Thyroid gland (tissue), 4 donors: Measurements from ENCODE around the gene DCPS. TPM values are rescaled to one million over a fixed set of nuclear protein-coding genes. Genes with fewer than 3 reads are reported as not detected.
A peak's percentile ranks its signal among the peaks of the same experiment; 100 is the strongest.

Experiments
- DNase-seq, 2 donors: peaks; one replicate each; pipeline ENCODE4 v3.0.0-alpha.2; 2019
- H3K27ac ChIP-seq, 3 donors: fragments of 200-600 bp; sonication (generic); 1 replicate in 2 of 3; 2 replicates in 1 of 3; pipeline ENCODE4 v1.5.1; 2016 to 2019; ENCODE audit warnings: mild to moderate bottlenecking in 1 of 3, moderate library complexity in 1 of 3
- H3K27me3 ChIP-seq: fragments of 200-600 bp; sonication (generic); one replicate; pipeline ENCODE4 v1.5.1; 2019
- H3K36me3 ChIP-seq, 2 donors: fragments of 200-600 bp; sonication (generic); one replicate each; pipeline ENCODE4 v1.5.1; 2016 to 2019
- H3K4me1 ChIP-seq, 2 donors: fragments of 200-600 bp; sonication (generic); one replicate each; pipeline ENCODE4 v1.5.1; 2017 to 2019
- H3K4me3 ChIP-seq, 3 donors: fragments of 200-600 bp; sonication (generic); replicated peaks in 1 of 3; 1 replicate in 2 of 3; 2 replicates in 1 of 3; pipeline ENCODE4 v1.5.1; 2016; ENCODE audit warnings: mild to moderate bottlenecking in 1 of 3
- H3K9me3 ChIP-seq: fragments of 200-600 bp; sonication (generic); one replicate; pipeline ENCODE4 v1.5.1; 2017
- POLR2A ChIP-seq, 2 donors: fragments of 450-650 bp; IDR thresholded peaks; one replicate each; pipeline ENCODE4 v1.6.1; 2017; ENCODE audit warnings: antibody characterized with exemption in 2 of 2, mild to moderate bottlenecking in 2 of 2, moderate library complexity in 1 of 2
- WGBS, 2 donors: methylation state at CpG; one replicate each; pipeline ENCODE4 v1.1.5; 2017; 5-methylcytosine and 5-hydroxymethylcytosine counted together
- intact Hi-C: fragments of 100-400 bp; cut with DNase I; formaldehyde crosslinking; loops from one replicate; pipeline ENCODE4 v1.15.1; 2023
- total RNA-seq, 4 donors: library from RNA; depleted of rRNA; stranded (reverse); fragments of >200 nt; gene quantifications; one replicate each; pipeline ENCODE4 v1.2.3, GENCODE V29; 2016
- TF ChIP-seq, protein P1 (sequence below), 6 experiments: fragments of 200-600 bp in 3 of 6; fragments of 450-650 bp in 3 of 6; sonication (generic) in 3 of 6; IDR thresholded peaks; one replicate each; pipeline ENCODE4 v1.5.1; 2016 to 2019; ENCODE audit warnings: antibody characterized with exemption in 6 of 6, mild to moderate bottlenecking in 2 of 6, inconsistent platforms in 1 of 6, moderate library complexity in 1 of 6

DCPS gene
- total RNA-seq, 4 donors from 2014 or later: 6.1 to 18.9 (median 13.9) TPM

GRCh38 chr11:126322996-126323395 is 19.1 kb downstream of the DCPS start:
- Histone ChIP-seq H3K27me3 (no peaks in the 10 kb centered on the region), H3K36me3 (no peaks in the 10 kb centered on the region), H3K4me1 (peaks cover 0 to 15% of the 10 kb centered on the region in 2 donors), H3K4me3 (no peak overlapping the region), H3K27ac (no peak overlapping the region), H3K9me3 (no peaks in the 10 kb centered on the region)
- WGBS, 2 donors: 98 to 99% methylated on average over 3 of the region's 3 CpGs
- intact Hi-C loops: no loop called here
- no peak for DNase-seq
- TF ChIP-seq, protein P1, sequence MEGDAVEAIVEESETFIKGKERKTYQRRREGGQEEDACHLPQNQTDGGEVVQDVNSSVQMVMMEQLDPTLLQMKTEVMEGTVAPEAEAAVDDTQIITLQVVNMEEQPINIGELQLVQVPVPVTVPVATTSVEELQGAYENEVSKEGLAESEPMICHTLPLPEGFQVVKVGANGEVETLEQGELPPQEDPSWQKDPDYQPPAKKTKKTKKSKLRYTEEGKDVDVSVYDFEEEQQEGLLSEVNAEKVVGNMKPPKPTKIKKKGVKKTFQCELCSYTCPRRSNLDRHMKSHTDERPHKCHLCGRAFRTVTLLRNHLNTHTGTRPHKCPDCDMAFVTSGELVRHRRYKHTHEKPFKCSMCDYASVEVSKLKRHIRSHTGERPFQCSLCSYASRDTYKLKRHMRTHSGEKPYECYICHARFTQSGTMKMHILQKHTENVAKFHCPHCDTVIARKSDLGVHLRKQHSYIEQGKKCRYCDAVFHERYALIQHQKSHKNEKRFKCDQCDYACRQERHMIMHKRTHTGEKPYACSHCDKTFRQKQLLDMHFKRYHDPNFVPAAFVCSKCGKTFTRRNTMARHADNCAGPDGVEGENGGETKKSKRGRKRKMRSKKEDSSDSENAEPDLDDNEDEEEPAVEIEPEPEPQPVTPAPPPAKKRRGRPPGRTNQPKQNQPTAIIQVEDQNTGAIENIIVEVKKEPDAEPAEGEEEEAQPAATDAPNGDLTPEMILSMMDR (IDR thresholded peaks at IDR 0.05): no peak
- TF ChIP-seq POLR2A (IDR thresholded peaks at IDR 0.05): no peak

DNA sequence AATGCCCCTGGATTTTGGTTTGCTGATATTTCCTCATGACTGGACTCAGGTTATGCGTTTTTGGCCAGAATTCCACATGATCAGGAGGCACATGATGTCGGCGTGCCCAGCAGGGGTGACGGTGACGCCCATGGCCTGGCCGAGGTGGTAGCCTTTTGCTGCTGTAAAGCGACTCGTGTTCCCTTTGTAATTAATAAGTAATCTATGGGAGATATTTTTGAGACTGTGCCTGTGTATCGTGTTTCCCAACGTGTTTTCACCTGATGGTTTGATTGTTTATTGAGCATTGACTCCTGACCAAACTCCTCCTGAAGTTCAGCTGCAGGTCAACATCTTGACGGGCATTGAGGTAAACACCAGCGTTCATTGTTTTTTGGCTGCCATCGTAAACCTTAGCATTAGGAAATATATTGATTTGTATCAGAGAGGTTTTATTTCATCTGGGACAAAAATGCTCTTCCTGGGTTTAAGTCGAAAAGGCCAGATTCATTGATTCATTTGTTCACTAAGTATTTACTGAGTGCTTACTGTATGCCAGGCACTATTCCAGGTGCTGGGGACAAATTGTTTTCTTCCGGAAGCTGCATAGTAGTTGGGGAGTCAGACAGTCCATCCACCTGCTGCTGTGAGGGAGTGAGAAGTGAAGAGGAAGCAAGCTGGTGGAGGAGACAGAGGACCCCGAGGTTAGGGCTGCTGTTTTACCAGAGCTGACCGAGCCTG is 23.6 kb downstream of the DCPS start:
- Histone ChIP-seq H3K4me1 (no peaks in the 10 kb centered on the region), H3K36me3 (no peaks in the 10 kb centered on the region), H3K27ac (no peak overlapping the region), H3K27me3 (no peaks in the 10 kb centered on the region), H3K4me3 (no peak overlapping the region), H3K9me3 (no peaks in the 10 kb centered on the region)
- peak in 1 of 2 donors; percentile 23 for DNase-seq
- 90% methylated on average over 17 of the region's 17 CpGs for WGBS, 2 donors
- intact Hi-C loops: no loop called here
- TF ChIP-seq, protein P1 (IDR thresholded peaks at IDR 0.05): no peak
- TF ChIP-seq POLR2A (IDR thresholded peaks at IDR 0.05): no peak

DNA sequence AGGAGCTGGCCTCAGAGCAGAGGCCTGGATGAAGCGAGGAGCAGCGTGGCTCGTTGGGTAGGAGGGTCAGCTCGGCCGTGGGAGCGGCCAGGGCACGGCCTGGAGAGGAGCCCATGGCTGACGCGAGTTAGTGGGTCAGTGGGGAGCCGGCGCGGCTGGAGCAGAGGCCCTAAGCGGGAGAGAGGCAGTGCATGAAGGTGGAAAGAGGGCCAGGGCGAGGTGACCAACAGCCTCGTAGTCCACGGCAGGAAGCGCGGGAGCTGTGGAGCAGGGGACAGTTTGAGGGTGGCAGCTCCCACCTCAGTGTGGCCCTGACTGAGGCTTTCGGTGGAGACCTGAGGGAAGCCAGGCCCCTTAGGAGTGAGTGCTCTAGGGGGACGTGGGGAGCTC is 24.1 kb downstream of the DCPS start:
- H3K27me3 ChIP-seq: no peaks in the 10 kb centered on the region
- no peak for TF ChIP-seq POLR2A (IDR thresholded peaks at IDR 0.05)
- TF ChIP-seq, protein P1 (IDR thresholded peaks at IDR 0.05): no peak
- H3K27ac ChIP-seq: no peak overlapping the region
- intact Hi-C loops: no loop called here
- no peak overlapping the region for H3K4me3 ChIP-seq
- no peaks in the 10 kb centered on the region for H3K9me3 ChIP-seq
- DNase-seq: no peak
- no peaks in the 10 kb centered on the region for H3K4me1 ChIP-seq
- WGBS, 2 donors: 91% methylated on average over 20 of the region's 20 CpGs
- H3K36me3 ChIP-seq: no peaks in the 10 kb centered on the region

GRCh38 chr11:126328444-126328843 is 24.6 kb downstream of the DCPS start:
- H3K27me3 ChIP-seq: no peaks in the 10 kb centered on the region
- intact Hi-C loops: no loop called here
- no peaks in the 10 kb centered on the region for H3K9me3 ChIP-seq
- no peak overlapping the region for H3K4me3 ChIP-seq
- 94 to 100% methylated on average over 7 to 12 of the region's 12 CpGs for WGBS, 2 donors
- DNase-seq: no peak
- H3K36me3 ChIP-seq: no peaks in the 10 kb centered on the region
- H3K4me1 ChIP-seq: no peaks in the 10 kb centered on the region
- H3K27ac ChIP-seq: no peak overlapping the region
- no peak for TF ChIP-seq POLR2A (IDR thresholded peaks at IDR 0.05)
- TF ChIP-seq, protein P1 (IDR thresholded peaks at IDR 0.05): no peak

- no peaks in the 10 kb centered on the region for H3K27me3 ChIP-seq
- no peak overlapping the region for H3K4me3 ChIP-seq
- TF ChIP-seq, protein P1 (IDR thresholded peaks at IDR 0.05): no peak
- no peak for TF ChIP-seq POLR2A (IDR thresholded peaks at IDR 0.05)
- no peaks in the 10 kb centered on the region for H3K9me3 ChIP-seq
- WGBS, 2 donors: 89 to 90% methylated on average over 9 of the region's 9 CpGs
- intact Hi-C loops: no loop called here
- DNase-seq: no peak
- H3K4me1 ChIP-seq: no peaks in the 10 kb centered on the region
- no peaks in the 10 kb centered on the region for H3K36me3 ChIP-seq
- no peak overlapping the region for H3K27ac ChIP-seq
These were observed 25.2 kb downstream of the DCPS start for GRCh38 chr11:126328938-126329643.
